HEK293T (cell line): ENCODE data around the gene POMT1.

Experiments used
- ARNT ChIP-seq: fragments of 450-650 bp; IDR thresholded peaks from 2 replicates; pipeline ENCODE4 v1.6.1; 2017; ENCODE audit warnings: mild to moderate bottlenecking
- FOXK2 ChIP-seq: fragments of 450-650 bp; IDR thresholded peaks from 2 replicates; pipeline ENCODE4 v1.6.1; 2016; ENCODE audit warnings: mild to moderate bottlenecking
- FOXM1 ChIP-seq: fragments of 450-650 bp; IDR thresholded peaks from 2 replicates; pipeline ENCODE4 v1.6.1; 2017; ENCODE audit warnings: mild to moderate bottlenecking, borderline replicate concordance
- NFRKB ChIP-seq: fragments of 450-650 bp; IDR thresholded peaks from 2 replicates; pipeline ENCODE4 v1.6.1; 2016; ENCODE audit warnings: mild to moderate bottlenecking, moderate library complexity
- TARDBP ChIP-seq: fragments of 450-650 bp; IDR thresholded peaks from 2 replicates; pipeline ENCODE4 v1.6.1; 2016
- ZNF384 ChIP-seq: fragments of 450-650 bp; IDR thresholded peaks from 2 replicates; pipeline ENCODE4 v1.6.1; 2016

DNA sequence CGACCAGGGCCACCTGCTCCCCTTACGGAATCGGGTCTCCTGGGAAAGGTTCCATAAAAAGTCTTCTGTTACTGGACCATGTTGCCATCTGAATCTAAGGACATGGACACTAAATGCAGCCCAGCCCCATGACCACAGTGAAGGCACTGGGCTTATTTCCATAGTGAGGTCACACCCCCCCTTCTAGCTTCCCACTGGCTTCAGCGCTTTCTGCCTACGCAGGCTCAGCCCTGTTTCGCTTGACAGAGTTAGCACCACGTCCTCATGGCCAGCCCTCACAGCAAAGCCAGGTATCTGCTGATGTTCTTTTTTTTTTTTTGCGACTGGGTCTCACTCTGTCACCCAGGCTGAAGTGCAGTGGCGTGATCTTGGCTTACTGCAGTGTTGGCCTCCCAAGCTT is 14.2 kb downstream of the POMT1 start:
- TF ChIP-seq FOXK2, result no peak
- TF ChIP-seq FOXM1, result no peak
- no peak for TF ChIP-seq ARNT
- no peak for TF ChIP-seq ZNF384
- TF ChIP-seq NFRKB, result no peak
- no peak for TF ChIP-seq TARDBP
